DMS53 treated with DMSO at 0.1 percent for 48 hours (cell line): ENCODE measurements around the gene ZNF345.

ENCODE experiments used
- DNase-seq: peaks from one replicate; lab custom pipeline; 2025; ENCODE audit not compliant: unreplicated experiment; lab: John Stamatoyannopoulos, UW

Gene ZNF345

GRCh38 chr19:36850559-36851442 lies at the start of gene ZNF345:
Gene ZNF345, plus strand, starts transcription at chr19:36850876. Its CDS starts 25,955 bp downstream, at chr19:36876831.
- DNase-seq = peak; percentile 94

- DNase-seq = no peak
Measured at GRCh38 chr19:36805364-36805763, 45.3 kb upstream of the ZNF345 start.

- no peak for DNase-seq
Measured at GRCh38 chr19:36807029-36807428, 43.6 kb upstream of the ZNF345 start.

GRCh38 chr19:36819130-36819630 lies 31.5 kb upstream of the ZNF345 start:
- DNase-seq = no peak

GRCh38 chr19:36821758-36822157 lies 28.9 kb upstream of the ZNF345 start:
- no peak for DNase-seq

GRCh38 chr19:36833430-36833829 lies 17.2 kb upstream of the ZNF345 start:
- no peak for DNase-seq

GRCh38 chr19:36837176-36837905 lies 13.3 kb upstream of the ZNF345 start:
- DNase-seq = peak; percentile 23

GRCh38 chr19:36837906-36838783 lies 12.5 kb upstream of the ZNF345 start, which contains the start of gene ZNF790:
Gene ZNF790, minus strand, starts transcription at chr19:36838387. Its CDS starts 12,768 bp downstream, at chr19:36825619.
- peak; percentile 90 for DNase-seq

GRCh38 chr19:36838784-36839324 lies 11.8 kb upstream of the ZNF345 start:
- no peak for DNase-seq

GRCh38 chr19:36847968-36848367 lies 2.7 kb upstream of the ZNF345 start:
- DNase-seq = no peak

- DNase-seq = peak; percentile 90
Measured at GRCh38 chr19:36849701-36850558, 746 bp upstream of the ZNF345 start.

GRCh38 chr19:36851898-36852297 lies 1.2 kb downstream of the ZNF345 start:
- DNase-seq = no peak

- no peak for DNase-seq
Measured at GRCh38 chr19:36876993-36877938, 26.6 kb downstream of the ZNF345 start.

- DNase-seq = no peak
Measured at GRCh38 chr19:36891768-36892357, 41.2 kb downstream of the ZNF345 start.

- no peak for DNase-seq
Measured at GRCh38 chr19:36894849-36895383, 44.2 kb downstream of the ZNF345 start.

- DNase-seq = no peak
Measured at GRCh38 chr19:36898422-36898821, 47.7 kb downstream of the ZNF345 start.

GRCh38 chr19:36915992-36916830 lies 65.5 kb downstream of the ZNF345 start, which contains the start of the genes ZNF568 and ZNF829:
Gene ZNF568, plus strand, starts transcription at chr19:36916332. Its CDS starts 6,439 bp downstream, at chr19:36922771.
Gene ZNF829, minus strand, starts transcription at chr19:36916291. Its CDS starts 1,124 bp downstream, at chr19:36915167.
- DNase-seq = peak; percentile 92
